Osteoblast (primary cell): Measurements from ENCODE around the gene SLC44A4. TPM values are rescaled to one million over a fixed set of nuclear protein-coding genes. Genes with fewer than 3 reads are reported as not detected.
"Not testable (repeated sequence)": the region's sequence is repeated elsewhere in the genome, so short reads cannot be mapped to it uniquely, and the experiment has no call there.

Source experiments
- DNase-seq: peaks from one replicate; pipeline ENCODE4 v3.0.0; 2011; ENCODE audit warnings: low spot score, mixed read lengths; ENCODE audit not compliant: insufficient read length; ENCODE audit errors: missing footprints
- H2AFZ ChIP-seq: 2 replicates; pipeline ENCODE4 v1.6.0; 2011; ENCODE audit warnings: mild to moderate bottlenecking, low read length
- H3K27ac ChIP-seq: 2 replicates; pipeline ENCODE4 v1.5.1; 2011; ENCODE audit warnings: mild to moderate bottlenecking, low read depth, low read length, moderate library complexity
- H3K27me3 ChIP-seq: 2 replicates; pipeline ENCODE4 v1.6.0; 2012; ENCODE audit warnings: mild to moderate bottlenecking, control low read depth, inconsistent platforms, low read length, moderate library complexity; ENCODE audit not compliant: insufficient read depth
- H3K36me3 ChIP-seq: 2 replicates; pipeline ENCODE4 v1.5.1; 2011; ENCODE audit warnings: mild to moderate bottlenecking, low read length, control low read depth, moderate library complexity; ENCODE audit not compliant: insufficient read depth
- H3K4me1 ChIP-seq: 2 replicates; pipeline ENCODE4 v1.5.1; 2011; ENCODE audit warnings: mild to moderate bottlenecking, low read length, control low read depth, moderate library complexity; ENCODE audit not compliant: insufficient read depth
- H3K4me2 ChIP-seq: 2 replicates; pipeline ENCODE4 v1.6.0; 2011; ENCODE audit warnings: mild to moderate bottlenecking, low read length; ENCODE audit not compliant: insufficient read depth
- H3K4me3 ChIP-seq: fragments of 200-600 bp; sonication (generic); 3 replicates; pipeline ENCODE4 v1.5.1; 2012; ENCODE audit warnings: mild to moderate bottlenecking, low read length, inconsistent platforms; ENCODE audit not compliant: insufficient read depth
- H3K79me2 ChIP-seq: 2 replicates; pipeline ENCODE4 v1.6.0; 2012; ENCODE audit warnings: mild to moderate bottlenecking, low read length, control low read depth, inconsistent platforms; ENCODE audit not compliant: insufficient read depth
- H3K9me3 ChIP-seq: 2 replicates; pipeline ENCODE4 v1.5.1; 2011; ENCODE audit warnings: low read depth, low read length, control low read depth
- H4K20me1 ChIP-seq: 2 replicates; pipeline ENCODE4 v1.6.0; 2012; ENCODE audit warnings: mild to moderate bottlenecking, low read length, control low read depth; ENCODE audit not compliant: insufficient read depth
- total RNA-seq: library from RNA; depleted of rRNA; stranded (reverse); fragments of >200 nt; gene quantifications from 2 replicates; pipeline ENCODE4 v1.2.3, GENCODE V29; 2012
- TF ChIP-seq, protein P1 (sequence below): IDR thresholded peaks from 2 replicates; pipeline ENCODE4 v1.5.1; 2011; ENCODE audit warnings: mild to moderate bottlenecking, low read depth, low read length, moderate library complexity; ENCODE audit errors: extremely low read depth

The SLC44A4 gene
- total RNA-seq, 1 donor = not detected

DNA sequence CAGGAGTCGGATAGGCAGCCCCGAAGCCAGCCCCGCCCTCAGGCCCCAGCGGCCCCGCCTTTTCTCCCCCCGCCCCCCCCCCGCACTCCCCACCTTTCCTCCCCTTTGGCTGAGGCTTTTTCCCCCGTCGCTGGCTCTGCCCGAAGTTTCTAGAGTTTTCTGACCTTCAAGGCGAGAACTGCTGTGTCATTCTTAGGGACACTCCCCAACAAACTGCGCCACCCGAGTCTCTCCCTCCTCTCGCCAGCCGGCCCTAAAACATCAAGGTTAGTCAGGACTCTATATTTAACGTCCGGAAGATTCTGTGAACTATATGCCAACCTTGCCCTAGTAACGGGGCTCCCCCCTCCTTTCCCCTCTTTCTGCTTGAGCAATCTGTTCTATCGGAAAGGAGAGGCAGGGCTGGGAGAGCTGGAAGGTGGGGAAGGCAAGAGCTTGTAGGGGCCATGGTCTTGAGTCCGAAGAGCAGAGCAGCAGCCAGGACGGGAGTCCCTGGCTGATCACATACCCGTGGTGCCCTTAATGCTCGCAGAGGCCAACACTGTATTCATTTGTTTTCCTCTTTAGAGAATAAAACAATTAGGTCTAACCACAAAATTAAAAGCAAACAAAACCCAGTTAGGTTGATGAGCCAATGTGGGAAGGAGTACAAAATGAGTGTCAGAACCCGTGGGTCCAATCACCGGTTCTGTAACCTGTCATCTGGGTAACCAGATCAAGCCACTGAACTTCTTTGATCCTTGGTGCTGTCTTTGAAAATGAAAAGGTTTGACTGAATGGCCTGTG lies 56.6 kb downstream of the SLC44A4 start:
- H2AFZ ChIP-seq = peak overlapping the region; percentile 94
- peak overlapping the region; percentile 95 for H3K4me2 ChIP-seq
- no peaks in the 10 kb centered on the region for H3K27me3 ChIP-seq
- H3K4me1 ChIP-seq = peaks cover 29% of the 10 kb centered on the region
- no peaks in the 10 kb centered on the region for H3K9me3 ChIP-seq
- H4K20me1 ChIP-seq = no peaks in the 10 kb centered on the region
- H3K36me3 ChIP-seq = no peaks in the 10 kb centered on the region
- H3K4me3 ChIP-seq = peak overlapping the region; percentile 79
- TF ChIP-seq, protein P1, sequence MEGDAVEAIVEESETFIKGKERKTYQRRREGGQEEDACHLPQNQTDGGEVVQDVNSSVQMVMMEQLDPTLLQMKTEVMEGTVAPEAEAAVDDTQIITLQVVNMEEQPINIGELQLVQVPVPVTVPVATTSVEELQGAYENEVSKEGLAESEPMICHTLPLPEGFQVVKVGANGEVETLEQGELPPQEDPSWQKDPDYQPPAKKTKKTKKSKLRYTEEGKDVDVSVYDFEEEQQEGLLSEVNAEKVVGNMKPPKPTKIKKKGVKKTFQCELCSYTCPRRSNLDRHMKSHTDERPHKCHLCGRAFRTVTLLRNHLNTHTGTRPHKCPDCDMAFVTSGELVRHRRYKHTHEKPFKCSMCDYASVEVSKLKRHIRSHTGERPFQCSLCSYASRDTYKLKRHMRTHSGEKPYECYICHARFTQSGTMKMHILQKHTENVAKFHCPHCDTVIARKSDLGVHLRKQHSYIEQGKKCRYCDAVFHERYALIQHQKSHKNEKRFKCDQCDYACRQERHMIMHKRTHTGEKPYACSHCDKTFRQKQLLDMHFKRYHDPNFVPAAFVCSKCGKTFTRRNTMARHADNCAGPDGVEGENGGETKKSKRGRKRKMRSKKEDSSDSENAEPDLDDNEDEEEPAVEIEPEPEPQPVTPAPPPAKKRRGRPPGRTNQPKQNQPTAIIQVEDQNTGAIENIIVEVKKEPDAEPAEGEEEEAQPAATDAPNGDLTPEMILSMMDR = no peak
- peak; percentile 95 for DNase-seq
- peaks cover 4% of the 10 kb centered on the region for H3K79me2 ChIP-seq
- peak overlapping the region; percentile 93 for H3K27ac ChIP-seq

DNA sequence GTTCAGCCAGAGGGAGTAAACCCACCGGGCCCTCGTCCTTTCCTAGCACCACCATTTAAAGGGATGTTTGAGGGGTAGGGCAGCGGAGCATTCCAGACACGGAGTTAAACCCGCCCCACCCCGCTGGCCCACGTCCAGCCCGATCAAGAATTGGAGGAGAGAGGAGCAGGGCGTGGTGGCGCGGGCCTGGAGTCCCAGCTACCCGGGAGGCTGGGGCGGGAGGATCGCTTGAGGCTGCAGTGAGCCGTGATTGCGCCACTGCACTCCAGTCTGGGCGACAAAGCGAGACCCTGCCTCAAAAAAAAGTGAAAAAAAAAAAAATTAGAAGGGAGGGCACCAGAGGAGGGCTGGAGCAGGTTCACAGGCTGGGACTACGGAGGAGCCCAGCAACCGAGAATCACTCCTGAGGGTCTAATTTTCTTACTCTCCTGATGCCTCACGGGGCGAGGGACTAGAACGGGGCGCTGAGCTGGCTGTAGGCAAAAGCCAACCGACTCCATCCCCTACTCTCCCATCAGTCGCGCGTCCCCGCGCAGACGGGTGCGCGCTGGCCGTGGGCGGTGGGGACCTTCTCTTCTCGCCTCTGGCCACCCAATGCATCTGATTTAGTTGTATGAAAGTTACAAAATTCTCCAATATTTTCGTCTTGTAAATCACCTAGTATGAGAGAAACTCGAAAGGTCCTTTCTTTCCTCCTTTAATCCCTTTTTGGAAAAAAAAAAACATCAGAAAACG lies 57.3 kb downstream of the SLC44A4 start:
- Histone ChIP-seq H3K79me2 (peaks cover 4% of the 10 kb centered on the region), H4K20me1 (no peaks in the 10 kb centered on the region), H3K36me3 (no peaks in the 10 kb centered on the region), H2AFZ (peak overlapping the region; percentile 88), H3K27ac (peak overlapping the region; percentile 91), H3K9me3 (no peaks in the 10 kb centered on the region), H3K4me1 (peaks cover 26% of the 10 kb centered on the region), H3K4me3 (peak overlapping the region; percentile 79), H3K27me3 (no peaks in the 10 kb centered on the region), H3K4me2 (peak overlapping the region; percentile 95)
- TF ChIP-seq, protein P1 = no peak
- peak; percentile 88 for DNase-seq

DNA sequence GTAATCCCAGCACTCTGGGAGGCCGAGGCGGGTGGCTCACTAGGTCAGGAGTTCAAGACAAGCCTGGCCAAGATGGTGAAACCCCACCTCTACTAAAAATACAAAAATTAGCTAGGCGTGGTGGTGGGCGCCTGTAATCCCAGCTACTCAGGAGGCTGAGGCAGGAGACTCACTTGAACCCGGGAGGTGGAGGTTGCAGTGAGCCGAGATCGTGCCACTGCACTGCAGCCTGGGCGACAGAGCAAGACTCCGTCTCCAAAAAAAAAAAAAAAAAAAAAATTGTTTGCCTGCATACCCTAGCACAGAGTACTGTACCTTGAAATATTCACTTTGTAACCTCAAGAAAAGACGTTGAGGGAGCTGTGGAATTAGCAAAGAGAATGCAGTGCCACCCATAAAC lies 58.4 kb downstream of the SLC44A4 start:
- H3K27ac ChIP-seq, DNase-seq, H3K27me3 ChIP-seq, H3K36me3 ChIP-seq, H3K9me3 ChIP-seq, H4K20me1 ChIP-seq, H2AFZ ChIP-seq, H3K4me2 ChIP-seq, H3K4me3 ChIP-seq, H3K79me2 ChIP-seq: not testable (repeated sequence)
- peaks cover 23% of the 10 kb centered on the region for H3K4me1 ChIP-seq

DNA sequence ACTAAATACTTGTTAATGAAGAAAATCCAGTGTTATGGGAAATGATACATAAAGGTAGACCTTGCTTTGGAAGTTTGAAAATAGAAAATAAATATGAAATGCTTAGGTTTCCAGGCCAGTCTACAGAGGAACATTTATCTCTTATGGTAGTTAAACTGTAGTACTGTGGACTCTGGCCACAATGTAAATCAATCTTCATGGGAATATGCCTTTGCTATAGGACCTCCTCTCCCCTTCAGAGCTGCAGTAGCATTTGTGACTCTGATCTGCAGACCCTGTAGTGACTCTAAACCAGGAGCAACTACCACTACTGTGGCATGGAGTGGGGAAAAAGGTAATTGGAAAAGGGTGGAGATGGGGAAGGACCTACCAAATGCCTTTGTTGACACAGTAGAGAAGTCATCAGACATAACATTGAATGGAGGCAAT lies 58.9 kb downstream of the SLC44A4 start:
- H3K4me2 ChIP-seq = no peak overlapping the region
- no peaks in the 10 kb centered on the region for H3K36me3 ChIP-seq
- no peak overlapping the region for H2AFZ ChIP-seq
- TF ChIP-seq, protein P1 = no peak
- H3K79me2 ChIP-seq = peaks cover 4% of the 10 kb centered on the region
- H3K4me1 ChIP-seq = peaks cover 23% of the 10 kb centered on the region
- H3K27ac ChIP-seq = no peak overlapping the region
- H3K9me3 ChIP-seq = no peaks in the 10 kb centered on the region
- DNase-seq = no peak
- no peaks in the 10 kb centered on the region for H3K27me3 ChIP-seq
- no peaks in the 10 kb centered on the region for H4K20me1 ChIP-seq
- H3K4me3 ChIP-seq = no peak overlapping the region

DNA sequence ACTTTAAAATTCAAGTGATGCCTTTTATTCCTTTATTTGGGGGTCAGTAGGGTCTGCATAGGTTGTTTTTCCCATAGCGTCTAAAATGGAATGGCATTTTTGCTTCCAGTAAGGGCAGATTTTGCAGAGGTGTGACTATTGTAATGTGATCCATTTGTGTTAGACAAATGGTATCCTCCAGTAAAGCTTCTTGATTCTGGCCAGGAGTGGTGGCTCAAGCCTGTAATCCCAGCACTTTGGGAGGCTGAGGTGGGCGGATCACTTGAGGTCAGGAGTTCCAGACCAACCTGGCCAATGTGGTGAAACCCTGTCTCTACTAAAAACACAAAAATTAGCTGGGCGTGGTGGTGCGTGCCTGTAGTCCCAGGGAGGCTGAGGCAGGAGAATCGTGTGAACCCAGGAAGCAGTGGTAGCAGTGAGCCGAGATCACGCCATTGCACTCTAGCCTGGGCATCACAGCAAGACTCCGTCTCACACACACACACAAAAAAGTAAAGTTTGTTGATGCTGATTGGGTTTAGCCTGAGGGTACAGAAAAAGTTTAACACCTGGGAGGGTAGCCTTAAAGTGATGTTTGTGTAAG lies 60.8 kb downstream of the SLC44A4 start:
- not testable (repeated sequence) for H3K79me2 ChIP-seq, H4K20me1 ChIP-seq, H3K27me3 ChIP-seq, H3K36me3 ChIP-seq, H3K9me3 ChIP-seq, H2AFZ ChIP-seq
- peak overlapping the region; percentile 12 for H3K27ac ChIP-seq
- peak overlapping the region; percentile 85 for H3K4me2 ChIP-seq
- H3K4me1 ChIP-seq = peaks cover 32% of the 10 kb centered on the region
- peak; percentile 78 for DNase-seq
- H3K4me3 ChIP-seq = peak overlapping the region; percentile 67
